HG03432 (cell line): Measurements from ENCODE around the gene GDA.

Experiments
- ATAC-seq: cut with Tn5 transposase; IDR thresholded peaks from one replicate; pipeline ENCODE4 v1.9.1; 2021; ENCODE audit warnings: mild to moderate bottlenecking, moderate library complexity; ENCODE audit not compliant: unreplicated experiment

The GDA gene

DNA sequence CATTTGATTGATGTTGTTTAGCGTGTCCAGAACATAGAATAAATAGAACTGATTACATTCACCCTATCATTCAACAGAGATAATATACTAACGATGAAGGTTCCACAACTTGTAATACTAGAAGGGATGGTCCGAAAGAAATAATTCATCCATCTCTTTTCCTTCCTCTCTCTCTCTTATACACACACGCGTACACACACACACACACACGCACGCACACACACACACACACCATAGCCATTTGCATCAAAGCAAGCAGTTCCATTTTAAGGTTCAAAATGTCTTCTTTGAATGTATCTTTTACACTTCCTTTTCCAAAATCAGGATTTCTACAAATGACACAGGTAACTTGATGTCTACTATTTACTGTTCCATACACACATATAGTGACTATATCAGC lies 887 bp downstream of the GDA start:
- ATAC-seq = no peak

DNA sequence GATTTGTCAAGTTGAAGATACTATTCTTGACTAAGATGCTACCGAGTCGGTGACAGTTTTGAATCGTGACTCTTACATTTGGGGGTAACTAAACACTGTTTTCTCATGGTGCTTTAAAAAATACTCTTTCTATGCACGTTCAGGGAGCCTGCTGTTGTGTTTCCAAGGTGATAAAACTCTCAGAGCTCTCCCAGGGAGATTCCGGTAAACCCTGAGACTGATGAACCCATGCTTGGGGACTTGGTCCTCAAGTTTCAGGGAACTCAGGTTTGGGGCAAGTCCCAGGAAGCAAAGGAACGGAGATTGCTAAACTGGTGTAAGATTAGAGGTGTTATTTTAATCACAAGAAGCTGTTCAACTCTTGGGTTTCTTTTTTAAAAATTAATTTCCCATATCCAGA lies 1.4 kb downstream of the GDA start:
- no peak for ATAC-seq

- ATAC-seq = no peak
Measured at GRCh38 chr9:72151104-72151503, 1.9 kb downstream of the GDA start.

GRCh38 chr9:72154468-72155285 lies 5.4 kb downstream of the GDA start:
- ATAC-seq = peak; percentile 94

DNA sequence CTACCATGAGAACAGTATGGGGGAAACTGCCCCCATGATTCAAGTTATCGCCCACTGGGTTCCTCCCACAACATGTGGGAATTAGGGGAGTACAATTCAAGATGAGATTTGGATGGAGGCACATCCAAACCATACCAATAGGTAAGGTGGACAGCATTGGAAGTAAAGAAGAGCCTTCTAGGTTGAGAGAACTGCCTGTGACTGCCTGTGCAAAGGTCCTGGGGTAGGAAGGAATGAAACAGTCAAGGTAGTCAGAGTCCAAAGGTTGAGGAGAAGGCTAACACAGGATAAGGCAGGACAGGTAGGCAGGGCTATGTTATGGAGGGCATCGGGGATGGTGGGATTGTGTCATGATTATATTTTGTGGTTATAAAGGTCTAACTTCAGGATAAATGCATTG lies 6.1 kb downstream of the GDA start:
- ATAC-seq = no peak

DNA sequence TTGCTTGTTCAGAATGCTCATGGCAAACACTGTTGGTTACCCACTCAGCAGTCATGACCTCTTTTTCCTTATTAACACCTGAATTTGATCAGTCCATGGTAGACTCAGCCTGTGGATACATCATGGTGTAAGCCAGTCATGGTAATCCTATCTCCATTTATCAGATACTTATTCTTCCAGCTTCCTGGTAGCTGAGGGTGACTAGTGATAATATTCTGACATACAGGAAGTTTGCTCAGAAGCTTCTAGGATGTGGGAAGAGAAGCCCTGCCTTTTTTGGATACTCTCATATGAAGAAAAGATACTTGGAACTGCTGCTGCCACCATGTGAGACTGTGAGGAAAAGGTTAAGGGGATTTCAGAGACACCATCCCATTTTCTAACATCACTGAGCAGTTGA lies 7.3 kb downstream of the GDA start:
- no peak for ATAC-seq

DNA sequence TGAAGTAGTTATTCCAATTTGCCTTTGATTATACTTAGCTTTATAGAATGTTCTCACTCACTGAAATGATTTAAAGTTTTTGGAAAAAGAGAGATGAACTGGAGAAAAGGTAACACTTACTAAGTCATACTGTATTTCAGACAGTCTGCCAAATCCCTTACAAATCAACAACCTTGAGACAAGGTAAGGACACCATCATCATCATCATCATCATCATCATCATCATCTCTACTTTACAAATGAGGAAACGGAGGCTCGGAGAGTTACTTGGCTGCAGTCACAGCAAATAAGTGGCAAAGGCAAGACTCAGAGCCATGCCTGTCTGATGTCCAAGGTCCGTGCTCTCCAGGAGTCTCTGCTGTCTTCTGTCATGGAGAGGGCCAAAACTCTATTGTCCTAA lies 9.4 kb downstream of the GDA start:
- ATAC-seq = no peak

DNA sequence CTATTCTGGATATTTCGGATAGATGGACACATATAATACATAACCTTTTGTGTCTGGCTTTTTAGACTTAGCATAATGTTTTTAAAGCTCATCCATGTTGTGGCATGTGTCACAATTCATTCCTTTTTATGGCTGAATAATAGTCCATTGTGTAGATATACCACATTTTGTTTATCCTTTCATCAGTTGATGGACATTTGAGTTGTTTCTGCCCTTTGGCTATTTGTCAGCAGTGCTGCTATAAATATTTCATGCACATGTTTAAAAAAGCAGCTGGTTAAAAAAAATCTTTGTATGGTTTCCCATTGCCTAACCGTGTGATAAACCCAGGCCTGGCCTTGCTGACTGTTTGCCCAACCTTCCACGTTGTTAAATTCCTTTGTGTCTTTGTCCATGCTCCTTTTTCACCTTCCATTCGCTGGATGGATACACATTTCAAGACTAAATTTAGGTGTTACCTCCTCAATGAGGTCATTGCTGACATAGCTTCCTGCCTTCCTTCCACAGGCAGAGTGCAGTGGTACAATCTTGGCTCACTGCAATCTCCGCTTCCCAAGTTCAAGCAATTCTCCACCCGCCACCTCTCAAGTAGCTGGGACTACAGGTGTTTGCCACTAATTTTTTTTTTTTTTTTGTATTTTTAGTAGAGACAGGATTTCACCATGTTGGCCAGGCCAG lies 11.3 kb downstream of the GDA start:
- no peak for ATAC-seq

- ATAC-seq = no peak
Measured at GRCh38 chr9:72165326-72165725, 16.1 kb downstream of the GDA start.

GRCh38 chr9:72165821-72166547 lies 16.7 kb downstream of the GDA start:
- no peak for ATAC-seq

GRCh38 chr9:72168075-72168474 lies 18.8 kb downstream of the GDA start:
- no peak for ATAC-seq

GRCh38 chr9:72169178-72169577 lies 19.9 kb downstream of the GDA start:
- no peak for ATAC-seq

- no peak for ATAC-seq
Measured at GRCh38 chr9:72173080-72173479, 23.8 kb downstream of the GDA start.

DNA sequence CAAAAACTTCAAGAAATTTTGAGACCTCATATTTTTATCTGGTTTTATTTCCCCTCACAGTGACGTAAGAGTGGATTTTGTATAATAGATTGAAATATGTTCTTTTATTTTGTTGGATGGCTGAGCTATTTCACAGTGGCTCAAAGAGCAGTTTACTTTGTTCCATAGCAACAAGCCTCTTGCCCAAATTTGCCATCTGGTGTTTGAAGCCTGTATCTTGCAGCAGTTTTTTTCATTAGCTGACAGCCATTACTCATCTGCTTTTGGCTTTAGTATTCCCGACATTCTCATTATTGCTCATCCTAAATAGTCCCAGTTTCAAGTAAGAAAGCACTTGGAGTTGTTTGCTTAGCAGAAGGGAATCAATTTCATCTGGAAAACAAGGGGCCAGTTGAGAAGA lies 36.3 kb downstream of the GDA start:
- no peak for ATAC-seq

DNA sequence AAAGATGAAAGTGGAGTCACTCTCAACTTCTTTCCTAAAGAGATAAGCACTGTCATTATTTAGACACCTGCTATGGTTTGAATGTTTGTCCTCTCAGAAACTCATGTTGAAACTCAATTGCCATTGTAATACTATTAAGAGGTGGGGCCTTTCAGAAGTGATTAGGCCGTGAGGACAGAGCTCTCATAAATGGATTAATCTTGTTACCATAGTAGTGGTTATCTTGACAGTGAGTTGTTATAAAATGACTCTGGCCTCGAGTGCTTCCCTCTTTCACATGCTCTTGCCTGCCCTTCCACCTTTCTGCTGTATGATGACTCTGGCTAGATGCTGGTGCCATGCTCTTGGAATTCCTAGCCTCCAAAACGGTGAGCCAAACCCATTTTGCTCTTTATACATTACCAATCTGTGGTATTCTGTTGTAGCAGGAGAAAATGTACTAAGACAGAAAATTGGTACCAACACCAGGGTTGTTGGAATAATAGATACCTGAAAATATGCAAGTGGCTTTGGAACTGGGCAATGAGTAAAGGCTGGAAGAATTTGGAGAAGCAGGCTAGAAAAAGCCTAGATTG lies 38.0 kb downstream of the GDA start:
- no peak for ATAC-seq

GRCh38 chr9:72188232-72188631 lies 39.0 kb downstream of the GDA start:
- no peak for ATAC-seq

GRCh38 chr9:72193478-72193881 lies 44.2 kb downstream of the GDA start:
- peak; percentile 93 for ATAC-seq

DNA sequence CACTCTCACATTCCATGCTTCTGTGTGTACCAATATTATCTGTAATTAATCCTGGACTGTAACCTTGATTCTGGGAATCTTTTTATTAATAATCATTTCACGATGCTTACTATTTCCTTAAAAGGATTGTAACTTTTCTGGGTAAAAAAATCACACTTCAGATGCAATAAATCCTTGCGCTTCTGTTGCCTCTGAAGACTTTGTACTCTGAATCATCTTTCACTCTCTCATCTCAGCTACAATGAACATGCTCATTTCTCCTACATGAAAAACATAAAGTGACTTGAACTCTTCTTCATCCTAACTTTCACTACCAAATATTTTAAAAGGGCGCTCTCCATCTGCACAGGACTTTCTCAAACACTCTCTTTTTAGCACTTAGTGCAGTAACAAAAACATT lies 50.0 kb downstream of the GDA start:
- no peak for ATAC-seq

- ATAC-seq = no peak
Measured at GRCh38 chr9:72200452-72200851, 51.2 kb downstream of the GDA start.

DNA sequence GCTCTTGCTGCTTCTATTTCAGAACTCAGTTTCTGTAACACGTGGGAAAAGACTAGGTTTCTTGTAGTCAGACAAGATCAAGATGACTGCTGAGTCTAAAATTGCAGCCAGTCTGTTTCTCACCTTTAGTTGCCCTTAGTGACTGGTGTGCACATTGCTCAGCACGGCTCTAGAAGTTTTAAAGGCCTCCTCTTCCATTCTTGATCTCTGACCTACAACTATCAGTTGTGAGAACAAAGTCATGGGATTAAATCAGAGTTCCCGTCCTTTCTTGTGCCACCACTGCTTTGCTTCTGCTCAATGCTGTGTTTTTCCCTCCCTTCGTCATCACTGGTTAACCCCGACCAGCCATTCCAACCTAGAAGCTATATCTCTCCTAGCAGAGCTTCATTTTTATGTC lies 52.8 kb downstream of the GDA start:
- no peak for ATAC-seq

- peak; percentile 62 for ATAC-seq
Measured at GRCh38 chr9:72203205-72203803, 54.1 kb downstream of the GDA start.
